ELR (cell line): ENCODE results near the gene EEF1A2.
"Not testable (repeated sequence)": the region's sequence is repeated elsewhere in the genome, so short reads cannot be mapped to it uniquely, and the experiment has no call there.

ENCODE experiments used
- DNase-seq: peaks from one replicate; pipeline ENCODE4 v3.0.0-alpha.2; 2015; ENCODE audit warnings: low read depth

The EEF1A2 gene

DNA sequence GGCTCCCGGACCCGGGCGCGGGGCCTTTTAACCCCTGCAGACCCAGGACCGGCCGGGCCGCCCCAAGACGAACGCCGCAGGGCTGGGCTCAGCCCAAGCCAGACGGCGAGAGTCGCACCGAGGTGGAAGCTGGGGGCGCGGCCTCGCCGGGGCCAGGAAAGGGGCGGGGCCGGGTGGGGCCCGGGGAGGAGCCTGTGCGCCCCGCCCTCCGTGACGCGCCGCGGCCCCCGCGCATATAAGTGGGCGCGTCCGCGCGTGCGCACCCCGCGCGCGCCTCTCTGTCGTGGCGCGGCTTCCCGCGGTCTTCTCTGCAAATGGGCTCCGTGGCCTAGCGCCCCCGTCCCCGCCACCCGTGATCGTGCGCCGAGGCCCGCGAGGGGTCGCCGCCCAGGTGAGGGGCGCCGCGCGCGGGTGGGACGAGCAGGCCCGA, 21.6 kb upstream of the EEF1A2 start, which contains the start of gene PPDPF:
PPDPF (plus strand) TSS at position 262 of the 430 bp plus-strand sequence. CDS start 544 bp downstream, outside the sequence.
- peak; percentile 88 for DNase-seq

DNA sequence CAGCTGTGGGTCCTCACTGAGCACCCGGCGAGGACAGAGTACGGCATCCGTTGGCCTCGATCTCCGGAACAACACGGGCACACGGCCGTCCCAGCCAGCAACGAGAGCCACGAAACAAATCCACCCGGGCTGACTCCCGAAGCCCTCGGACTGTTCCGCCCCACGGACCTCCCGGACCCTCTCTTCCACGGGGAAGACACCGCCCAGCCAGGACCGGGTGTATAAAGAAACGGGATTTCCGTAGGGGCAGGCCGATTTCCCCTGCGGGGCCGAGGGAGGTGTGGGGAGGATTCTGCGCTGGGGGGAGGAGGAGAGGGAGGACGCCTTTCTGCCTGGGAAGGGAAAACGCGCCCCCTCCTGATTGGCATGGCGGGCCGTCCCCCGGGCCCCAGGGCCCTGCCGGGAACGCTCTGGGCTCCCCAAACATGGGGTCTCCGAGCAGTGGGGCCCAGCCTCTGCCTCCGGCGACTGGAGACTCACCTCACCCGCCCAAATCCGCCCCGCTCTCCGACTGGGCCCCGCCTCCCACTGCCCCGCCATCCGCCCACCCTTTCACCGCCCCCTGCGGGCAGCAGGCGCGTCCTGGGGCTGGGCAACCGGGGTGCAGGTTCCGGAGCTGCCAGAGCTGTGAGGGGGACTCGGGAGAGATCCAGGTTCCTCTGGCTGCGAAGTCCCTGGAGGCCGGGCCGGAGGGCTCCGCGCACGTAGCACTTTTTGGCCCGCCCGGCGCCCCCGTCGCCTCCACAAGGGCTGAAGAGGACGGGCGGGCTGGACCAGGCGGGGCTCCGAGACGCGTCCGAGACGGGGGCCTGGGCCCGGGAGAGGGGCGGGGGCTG, 21.0 kb upstream of the EEF1A2 start:
- peak; percentile 70 for DNase-seq

DNA sequence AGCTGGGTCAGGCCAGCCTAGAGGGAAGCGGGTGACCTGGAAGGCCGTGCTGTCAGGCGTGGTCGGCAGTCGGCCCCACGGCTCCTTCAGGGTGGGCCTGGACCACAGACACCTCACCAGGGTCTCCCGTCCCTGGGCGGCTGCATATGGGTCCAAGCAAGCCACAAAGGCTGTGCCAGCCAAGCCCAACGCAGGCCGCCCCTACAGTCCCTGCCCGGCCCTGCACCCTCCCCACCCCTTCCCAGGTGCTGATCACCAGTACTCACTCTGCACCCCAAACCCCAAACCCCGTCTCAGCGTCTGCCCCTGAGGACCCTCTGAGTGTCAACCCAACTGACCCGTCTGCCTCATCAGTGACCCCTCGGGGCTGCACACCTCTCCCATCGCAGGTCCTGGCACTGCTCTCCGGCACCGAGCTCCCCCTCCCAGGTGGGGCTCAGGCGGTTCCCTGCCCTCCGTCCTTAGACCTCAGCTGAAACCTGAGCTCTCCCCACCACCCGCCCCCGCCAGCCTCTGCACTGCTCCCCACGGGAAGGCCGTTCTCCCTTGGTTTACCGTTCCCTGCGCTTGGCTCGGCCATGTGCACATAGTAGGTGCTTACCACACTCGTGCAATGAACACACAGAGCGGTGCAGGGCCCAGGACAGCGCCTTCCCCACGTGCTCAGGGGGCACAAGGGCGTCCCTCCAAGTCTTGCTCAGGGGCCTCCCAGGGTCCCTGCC, 20.2 kb upstream of the EEF1A2 start:
- DNase-seq = no peak

DNA sequence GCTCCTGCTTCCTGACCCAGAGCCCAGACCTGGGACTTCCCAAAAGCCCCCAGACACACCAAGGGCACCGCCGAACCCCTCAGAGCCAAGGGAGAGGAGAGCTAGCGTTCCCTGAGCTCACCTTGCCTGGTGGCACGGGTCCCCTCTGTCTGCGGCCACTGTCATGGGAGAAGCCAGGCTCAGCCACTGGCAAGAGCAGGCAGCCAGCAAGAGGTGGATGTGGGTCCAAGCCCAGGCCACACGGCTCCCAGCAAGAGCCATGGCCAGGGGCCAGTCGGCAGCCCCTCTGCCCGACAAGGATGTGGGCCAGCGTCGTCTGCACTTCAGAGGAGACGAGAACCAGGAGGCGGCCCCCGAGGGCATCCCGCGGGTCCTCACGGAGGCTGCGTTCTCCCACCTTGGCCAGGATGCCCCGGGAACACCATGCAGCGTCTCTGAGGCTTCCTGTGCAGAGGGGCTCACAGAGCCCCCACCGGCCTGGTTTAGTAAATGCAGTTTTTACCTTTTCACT, 19.5 kb upstream of the EEF1A2 start:
- no peak for DNase-seq

DNA sequence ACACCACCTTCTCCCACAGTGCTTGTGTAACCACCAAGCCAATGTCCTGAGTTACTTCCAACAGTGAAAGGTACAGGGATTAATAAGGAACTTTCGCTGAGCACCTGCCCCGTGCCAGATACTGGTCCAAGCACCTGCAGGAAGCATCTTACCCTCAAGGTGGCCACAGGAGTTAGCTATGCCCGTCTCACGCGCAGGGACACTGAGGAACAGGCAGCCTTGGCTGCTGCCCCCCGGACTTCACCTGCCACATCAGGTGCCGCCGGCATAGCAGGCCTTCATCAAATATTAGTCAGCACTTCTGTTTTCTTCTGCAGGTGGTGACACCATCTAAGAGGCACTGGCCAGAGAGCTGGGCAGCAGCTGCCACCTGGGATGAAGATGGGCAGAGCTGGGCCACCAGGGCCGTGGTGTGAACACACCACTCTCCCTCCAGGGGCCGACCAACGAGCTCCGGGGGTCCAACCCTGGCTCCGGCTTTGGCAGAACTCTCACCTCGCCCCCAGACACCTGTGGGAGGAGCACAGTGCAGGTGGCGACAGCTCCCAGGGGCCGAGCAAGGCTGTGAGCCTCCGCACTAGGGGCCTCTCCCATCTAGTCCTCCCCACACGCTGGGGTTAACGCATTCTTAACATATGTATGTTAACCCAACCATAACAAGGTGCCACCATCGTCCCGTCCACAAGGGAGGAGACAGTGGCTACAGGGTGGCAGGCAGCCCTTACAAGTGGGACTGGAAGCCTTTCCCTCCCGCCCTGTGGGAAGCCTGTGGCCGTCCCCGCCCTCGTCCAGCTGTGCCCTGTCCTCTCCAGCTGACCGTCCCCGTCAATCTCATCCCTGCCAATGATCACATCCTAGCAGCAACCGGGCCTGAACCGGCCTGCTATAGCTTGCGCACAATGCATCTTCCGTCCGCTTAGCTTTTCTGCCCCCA, 18.8 kb upstream of the EEF1A2 start:
- DNase-seq = no peak

DNA sequence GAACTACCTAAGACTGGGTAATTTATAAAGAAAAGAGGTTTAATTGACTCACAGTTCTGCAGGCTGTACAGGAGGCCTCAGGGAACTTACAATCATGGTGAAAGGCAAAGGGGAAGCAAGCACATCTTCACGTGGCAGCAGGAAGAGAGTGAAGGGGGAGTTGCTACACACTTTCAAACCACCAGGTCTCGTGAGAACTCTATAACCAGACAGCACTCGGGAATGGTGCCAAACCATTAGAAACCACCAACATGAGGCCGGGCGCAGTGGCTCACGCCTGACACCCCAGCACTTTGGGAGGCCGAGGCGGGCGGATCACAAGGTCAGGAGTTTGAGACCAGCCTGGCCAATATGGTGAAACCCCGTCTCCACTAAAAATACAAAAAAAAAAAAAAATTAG, 15.6 kb upstream of the EEF1A2 start:
- not testable (repeated sequence) for DNase-seq

DNA sequence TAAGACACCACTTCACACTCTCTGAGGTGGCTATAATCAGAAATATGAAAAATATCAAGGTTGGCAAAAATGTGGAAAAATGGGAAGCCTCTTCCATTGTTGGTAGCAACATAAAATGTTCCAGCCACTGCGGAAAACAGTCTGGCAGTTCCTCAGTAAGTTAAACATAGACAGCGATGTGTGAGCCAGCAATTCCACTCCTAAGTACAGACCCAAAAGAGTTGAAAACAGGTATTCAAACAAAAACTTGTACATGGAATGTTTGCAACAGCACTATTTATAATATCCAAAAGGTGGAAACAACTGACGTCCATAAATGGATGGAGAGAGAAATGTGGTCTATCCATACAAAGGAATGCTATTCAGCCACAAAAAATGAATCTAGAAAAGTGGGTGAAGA, 14.3 kb upstream of the EEF1A2 start:
- no peak for DNase-seq

DNA sequence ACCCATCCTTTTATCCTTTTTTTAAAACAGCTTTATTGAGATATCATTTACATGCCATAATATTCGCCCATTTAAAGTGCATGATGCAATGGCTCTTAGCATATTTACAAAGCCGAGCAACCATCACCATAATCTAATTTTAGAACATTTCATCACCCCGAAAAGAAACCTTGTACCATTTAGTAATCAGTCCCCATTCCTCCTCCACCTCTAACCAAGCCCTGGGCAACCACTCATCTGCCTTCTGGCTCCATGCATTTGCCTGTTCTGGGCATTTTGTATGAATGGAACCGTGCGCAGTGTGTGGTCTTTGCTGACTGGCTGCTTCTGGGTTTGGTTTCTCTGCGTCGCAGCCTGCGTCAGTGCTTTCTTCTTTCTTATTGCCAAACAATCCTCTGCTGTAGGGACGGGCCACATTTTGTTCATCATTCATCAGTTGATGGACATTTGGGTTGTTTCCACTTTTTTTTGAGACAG, 10.2 kb upstream of the EEF1A2 start:
- DNase-seq = no peak

DNA sequence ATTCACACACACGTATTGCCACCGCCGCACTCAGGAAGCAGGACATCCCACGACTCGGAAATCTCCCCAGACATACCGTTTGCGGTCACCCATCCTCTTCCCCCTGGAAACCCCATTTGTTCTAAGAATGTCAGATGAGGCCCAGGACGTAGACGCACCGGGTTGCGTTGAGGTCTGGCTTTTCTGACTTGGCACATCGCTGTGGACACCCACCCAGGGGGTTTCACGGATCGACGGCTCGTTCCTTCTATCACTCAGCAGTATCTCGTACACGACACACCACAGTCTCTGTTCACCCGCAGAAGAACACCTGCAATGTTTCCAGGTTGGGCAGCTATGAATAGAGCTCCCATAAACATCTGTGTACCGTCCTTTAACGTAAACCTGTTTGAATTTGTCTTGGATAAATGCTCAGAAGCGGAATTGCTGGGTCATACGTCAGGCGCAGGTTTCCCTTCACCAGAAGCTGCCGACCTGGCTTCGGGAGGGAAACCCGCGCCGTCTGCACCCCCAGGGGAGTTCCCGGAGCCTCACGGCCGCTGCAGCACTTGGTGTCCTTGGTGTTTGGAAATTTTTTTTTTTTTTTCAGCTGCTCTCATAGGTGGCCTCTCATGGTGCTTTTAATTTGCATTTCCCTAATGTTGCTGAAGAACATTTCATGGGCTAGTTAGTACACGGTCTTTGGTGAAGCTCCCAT, 9.3 kb upstream of the EEF1A2 start:
- no peak for DNase-seq

DNA sequence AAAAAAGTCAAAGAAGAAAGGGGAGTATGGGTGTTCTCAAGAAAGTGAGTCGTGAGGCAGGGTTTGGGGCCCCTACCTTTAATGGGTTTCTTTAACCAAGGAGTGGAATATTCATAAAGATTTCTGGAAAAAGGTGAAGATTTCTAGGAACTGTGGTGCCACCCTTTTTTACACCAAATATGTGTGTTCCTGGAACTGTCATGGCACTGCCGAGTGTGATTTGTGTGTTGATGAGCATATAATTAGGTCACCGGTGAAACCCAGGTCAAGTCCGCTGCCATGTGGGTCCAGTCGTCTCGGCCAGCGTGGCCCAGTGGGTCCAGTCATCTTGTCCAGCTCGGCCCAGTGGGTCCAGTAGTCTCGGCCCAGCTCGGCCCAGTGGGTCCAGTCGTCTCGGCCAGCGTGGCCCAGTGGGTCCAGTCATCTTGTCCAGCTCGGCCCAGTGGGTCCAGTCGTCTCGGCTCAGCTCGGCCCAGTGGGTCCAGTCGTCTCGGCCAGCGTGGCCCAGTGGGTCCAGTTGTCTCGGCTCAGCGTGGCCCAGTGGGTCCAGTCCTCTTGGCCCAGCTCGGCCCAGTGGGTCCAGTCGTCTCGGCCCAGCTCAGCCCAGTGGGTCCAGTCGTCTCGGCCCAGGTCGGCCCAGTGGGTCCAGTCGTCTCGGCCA, 8.3 kb upstream of the EEF1A2 start:
- DNase-seq = no peak

DNA sequence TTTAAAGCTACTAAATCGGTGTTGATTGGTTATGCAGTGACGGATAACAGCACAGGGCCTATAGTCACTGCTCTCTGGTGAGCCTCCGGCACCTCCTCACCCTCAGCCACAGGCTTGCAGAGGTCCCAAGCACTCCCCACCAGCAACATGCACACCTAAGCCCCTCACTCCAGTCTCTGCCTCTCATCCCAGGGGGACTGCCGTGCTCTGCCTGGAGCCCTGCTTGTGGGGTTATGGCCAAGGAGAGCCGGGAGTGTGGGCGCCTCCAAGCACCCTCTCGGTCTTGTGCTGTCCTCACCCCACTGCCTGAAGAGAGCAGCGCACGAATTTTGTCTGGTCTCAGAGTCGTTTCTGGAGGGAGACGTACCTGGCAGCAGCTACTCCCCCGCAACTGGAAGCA, 6.8 kb upstream of the EEF1A2 start:
- no peak for DNase-seq

DNA sequence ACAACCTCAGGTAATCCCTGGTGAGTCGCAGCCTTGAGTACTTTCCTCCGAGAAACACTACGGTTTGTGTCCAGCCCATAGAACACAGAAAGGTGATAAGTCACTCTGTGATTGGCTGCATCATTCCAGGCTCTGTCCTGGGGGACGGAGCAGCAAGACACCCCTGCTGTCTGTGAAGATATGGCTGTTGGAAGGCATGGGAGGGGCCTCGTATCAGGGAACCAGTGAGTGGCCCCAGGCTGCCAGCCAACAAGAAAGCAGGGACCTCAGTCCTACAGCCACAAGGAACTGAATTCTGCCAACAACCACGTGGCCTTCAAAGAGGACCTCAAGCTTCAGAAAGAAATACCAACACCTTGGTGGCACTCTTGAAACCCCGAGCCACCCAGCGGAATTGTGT, 6.4 kb upstream of the EEF1A2 start:
- DNase-seq = no peak

DNA sequence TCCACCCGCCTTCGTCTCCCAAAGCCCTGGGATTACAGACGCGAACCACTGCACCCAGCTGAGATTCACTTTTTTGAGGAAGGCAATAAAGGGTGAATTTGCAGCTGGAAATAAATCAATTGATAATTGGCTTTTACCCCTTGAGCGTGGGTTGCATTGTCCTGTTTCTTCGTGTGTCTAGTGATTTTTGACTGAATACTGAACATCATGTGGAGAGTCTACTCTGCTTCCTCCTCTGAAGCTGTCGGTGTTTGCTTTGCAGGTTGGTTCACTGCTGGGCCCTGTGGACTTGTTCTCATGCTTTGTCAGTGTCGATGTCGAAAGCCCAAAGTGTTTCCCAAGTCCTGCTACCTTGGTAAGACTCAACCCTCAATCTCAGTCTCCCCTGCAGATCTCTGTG, 5.8 kb upstream of the EEF1A2 start:
- no peak for DNase-seq

DNA sequence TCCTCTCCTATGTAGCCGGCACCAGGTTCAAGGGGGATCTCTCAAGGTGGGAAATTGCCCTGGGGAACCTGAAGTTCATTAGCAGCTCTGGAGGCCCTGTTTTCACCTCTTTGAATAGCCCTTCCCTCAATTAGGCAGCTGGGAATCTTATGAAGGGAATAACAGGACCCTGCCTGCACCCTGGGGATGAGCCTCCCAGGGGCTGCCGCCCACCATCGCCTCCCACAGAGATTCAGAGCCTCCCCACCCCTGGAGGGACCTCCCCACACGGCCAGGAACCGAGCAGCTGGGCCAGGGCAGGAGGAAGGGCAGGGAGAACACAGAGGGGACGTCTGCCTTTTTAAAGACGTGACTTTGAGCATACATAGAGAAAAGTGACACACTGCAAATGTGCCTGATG, 4.6 kb upstream of the EEF1A2 start:
- no peak for DNase-seq

DNA sequence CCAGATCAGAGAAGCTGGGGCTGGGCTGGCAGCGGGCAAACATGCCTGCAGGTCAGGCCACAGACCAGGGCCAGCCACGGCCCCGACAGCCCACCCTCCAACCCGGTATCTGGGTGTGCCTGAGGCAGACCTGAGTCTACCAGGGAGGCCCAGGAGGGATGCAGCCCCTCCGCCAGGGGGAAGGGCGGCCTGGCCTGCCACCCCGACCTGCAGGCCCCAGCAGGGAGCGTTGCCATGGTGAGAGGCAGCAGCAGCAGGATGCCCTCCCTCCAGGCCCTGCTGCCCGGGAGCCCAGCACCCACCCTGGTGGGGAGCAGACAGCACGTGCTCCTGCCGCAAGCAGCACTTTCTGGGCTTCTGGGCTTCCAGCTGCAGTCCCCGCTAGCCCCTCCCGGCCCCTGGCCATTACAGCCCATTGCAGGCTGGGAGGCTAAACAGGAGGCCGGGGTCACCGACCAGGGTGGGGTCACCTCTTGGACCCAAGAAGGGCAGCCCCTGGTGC, 3.8 kb upstream of the EEF1A2 start:
- no peak for DNase-seq

DNA sequence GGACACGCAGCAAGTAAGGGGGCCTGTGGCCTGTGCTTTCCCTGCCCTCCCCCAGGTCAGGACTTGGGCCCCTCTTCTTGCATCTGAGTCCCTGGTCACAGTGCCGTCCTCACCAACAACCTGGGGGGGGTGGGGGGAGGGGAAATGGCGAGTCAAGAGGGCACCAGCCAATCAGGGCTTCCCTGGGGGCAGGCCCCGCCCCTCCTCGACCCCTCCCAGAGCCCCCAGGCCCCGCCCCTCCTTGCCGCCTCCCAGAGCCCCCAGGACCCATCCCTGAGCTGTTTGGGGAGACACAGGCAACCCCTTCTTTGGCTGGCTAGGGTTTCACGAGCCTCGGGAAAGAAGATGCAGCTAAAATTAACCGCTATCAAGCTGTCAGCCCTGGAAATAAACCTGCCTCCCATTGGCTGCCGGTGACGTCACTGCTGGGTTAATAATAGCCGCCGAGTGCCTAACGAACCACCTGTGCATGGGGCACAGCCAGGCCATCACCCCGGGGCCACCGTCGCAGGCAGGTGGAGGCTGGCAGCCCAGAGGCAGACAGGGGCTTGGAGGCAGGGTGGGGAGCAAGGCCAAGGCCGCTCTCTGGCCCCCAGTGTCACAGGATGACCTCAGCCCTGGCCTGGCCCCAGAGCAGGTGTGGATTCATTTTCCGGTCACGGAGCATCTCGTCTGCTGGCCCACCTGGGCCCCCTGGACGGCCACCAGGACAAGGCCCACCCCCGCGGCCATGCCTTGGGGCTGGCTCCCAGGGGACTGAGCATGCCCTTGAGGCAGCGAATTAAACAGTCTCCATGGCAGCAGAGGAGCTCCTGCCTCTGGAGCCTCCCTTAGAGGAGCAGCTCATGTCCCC, 3.2 kb upstream of the EEF1A2 start:
- DNase-seq = no peak

DNA sequence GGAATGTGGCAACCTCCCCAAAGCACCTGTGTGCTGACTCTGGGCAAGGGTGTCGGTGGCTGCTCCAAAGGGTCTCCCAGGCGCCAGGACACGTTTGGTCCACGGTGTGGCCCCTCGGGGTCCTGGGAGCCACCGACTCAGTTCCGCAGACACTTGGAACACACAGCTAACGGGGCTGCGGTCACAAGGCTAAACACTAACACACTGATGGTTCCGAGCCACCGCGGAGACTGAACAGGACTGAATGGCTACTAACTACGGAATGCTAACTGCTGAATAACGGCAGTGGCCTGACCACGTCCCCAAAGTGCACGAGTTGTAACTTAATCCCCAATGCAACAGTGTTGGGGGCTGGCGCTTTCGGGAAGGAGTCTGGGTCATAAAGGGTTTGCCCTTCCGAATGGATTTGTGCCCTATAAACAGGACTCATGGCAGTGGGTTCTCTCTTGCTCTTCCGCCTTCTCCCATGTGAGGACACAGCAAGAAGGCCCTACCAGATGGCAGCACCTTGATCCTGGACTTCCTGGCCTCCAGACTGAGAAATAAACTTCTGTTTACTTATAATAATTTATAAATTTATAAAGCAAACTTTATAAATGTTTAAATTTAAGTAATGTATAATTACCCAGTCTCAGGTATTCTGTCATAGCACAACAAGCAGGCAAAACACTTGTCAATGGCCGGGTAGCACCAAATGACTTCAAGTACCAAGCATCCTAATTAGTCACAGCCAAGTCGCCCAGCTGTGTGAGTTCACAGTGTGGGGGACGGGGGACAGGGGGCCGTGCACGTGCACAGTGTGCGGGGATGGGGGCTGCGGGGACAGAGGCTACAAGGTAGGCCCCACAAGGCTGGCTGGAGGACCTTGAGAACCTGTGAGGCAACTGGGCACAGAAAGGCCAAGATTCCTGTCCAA, 2.3 kb upstream of the EEF1A2 start:
- DNase-seq = no peak

DNA sequence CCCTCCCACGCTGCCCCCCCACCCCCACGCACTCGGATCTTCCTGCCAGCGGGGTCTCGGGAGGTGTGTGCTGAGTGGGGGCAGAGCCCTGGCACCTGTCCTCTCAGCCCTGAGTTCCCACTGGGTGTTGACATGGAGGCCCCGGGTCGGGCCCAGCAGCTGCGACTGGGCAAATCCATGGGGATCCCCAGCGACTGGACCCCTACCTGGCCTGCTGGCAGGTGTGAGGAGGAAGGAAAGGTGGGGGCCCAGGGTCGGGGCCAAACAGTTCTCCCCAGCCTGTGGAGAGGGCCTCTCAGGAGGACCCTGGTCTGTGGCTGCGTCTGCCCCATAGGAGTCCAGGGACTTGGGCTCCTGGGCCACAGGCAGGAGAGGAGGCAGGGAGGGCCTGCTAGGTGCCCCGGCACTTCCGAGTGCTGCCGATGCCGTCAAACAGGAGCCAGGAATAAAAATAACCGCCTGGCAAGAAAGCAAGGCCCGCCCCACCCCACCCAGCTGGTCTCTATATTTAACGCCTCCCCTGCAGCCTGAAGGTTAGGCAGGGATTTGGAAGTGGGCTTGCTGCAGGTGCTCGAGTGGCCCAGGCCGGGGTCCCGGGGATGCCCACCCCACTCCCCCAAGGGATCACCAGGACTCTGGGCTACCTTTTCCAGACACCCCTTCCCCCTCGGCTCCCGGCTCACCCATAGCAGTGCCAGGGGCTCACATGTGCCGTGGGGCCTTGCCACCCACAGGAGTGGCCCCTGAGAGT, 1.4 kb upstream of the EEF1A2 start:
- no peak for DNase-seq
